ENCODE results near the gene FBXO15.

Gene FBXO15

GRCh38 chr18:74153793-74154192, 6.2 kb upstream of the FBXO15 start:
- no peak for DNase-seq (ENCODE audit: low read depth)

GRCh38 chr18:74153377-74153776, 5.7 kb upstream of the FBXO15 start:
- DNase-seq (ENCODE audit: low read depth), result no peak

- DNase-seq (ENCODE audit: low read depth), result no peak
These were observed 5.2 kb upstream of the FBXO15 start for GRCh38 chr18:74152857-74153256.

GRCh38 chr18:74152270-74152669, 4.6 kb upstream of the FBXO15 start:
- no peak for DNase-seq (ENCODE audit: low read depth)

GRCh38 chr18:74149878-74150277, 2.2 kb upstream of the FBXO15 start:
- DNase-seq (ENCODE audit: low read depth), result no peak

- no peak for DNase-seq (ENCODE audit: low read depth)
These were observed 973 bp upstream of the FBXO15 start for GRCh38 chr18:74148543-74149070.

- no peak for DNase-seq (ENCODE audit: low read depth)
These were observed 199 bp downstream of the FBXO15 start for GRCh38 chr18:74147491-74147778.

- DNase-seq (ENCODE audit: low read depth), result peak; percentile 88
These were observed 878 bp downstream of the FBXO15 start for GRCh38 chr18:74146756-74147155.

GRCh38 chr18:74142252-74142651, 5.4 kb downstream of the FBXO15 start:
- DNase-seq (ENCODE audit: low read depth), result no peak

- DNase-seq (ENCODE audit: low read depth), result no peak
These were observed 6.0 kb downstream of the FBXO15 start for GRCh38 chr18:74141667-74142066.

GRCh38 chr18:74140582-74140981, 7.1 kb downstream of the FBXO15 start:
- DNase-seq (ENCODE audit: low read depth), result no peak

- peak; percentile 10 for DNase-seq (ENCODE audit: low read depth)
These were observed 7.7 kb downstream of the FBXO15 start for GRCh38 chr18:74139888-74140287.

GRCh38 chr18:74139411-74139810, 8.2 kb downstream of the FBXO15 start:
- no peak for DNase-seq (ENCODE audit: low read depth)

GRCh38 chr18:74137920-74138538, 9.6 kb downstream of the FBXO15 start:
- no peak for DNase-seq (ENCODE audit: low read depth)

GRCh38 chr18:74132201-74132600, 15.4 kb downstream of the FBXO15 start:
- DNase-seq (ENCODE audit: low read depth), result peak; percentile 35

- DNase-seq (ENCODE audit: low read depth), result no peak
These were observed 16.5 kb downstream of the FBXO15 start for GRCh38 chr18:74131124-74131523.

- no peak for DNase-seq (ENCODE audit: low read depth)
These were observed 19.5 kb downstream of the FBXO15 start for GRCh38 chr18:74128159-74128558.

GRCh38 chr18:74126684-74127655, 20.7 kb downstream of the FBXO15 start:
- DNase-seq (ENCODE audit: low read depth), result no peak

GRCh38 chr18:74124642-74125041, 23.0 kb downstream of the FBXO15 start:
- DNase-seq (ENCODE audit: low read depth), result no peak

- no peak for DNase-seq (ENCODE audit: low read depth)
These were observed 24.4 kb downstream of the FBXO15 start for GRCh38 chr18:74123200-74123599.

GRCh38 chr18:74116633-74117554, 30.7 kb downstream of the FBXO15 start:
- DNase-seq (ENCODE audit: low read depth), result peak; percentile 53

GRCh38 chr18:74115046-74115445, 32.6 kb downstream of the FBXO15 start:
- DNase-seq (ENCODE audit: low read depth), result peak; percentile 11
